Testis (tissue), 2 donors: ENCODE measurements around the gene B3GLCT.

Experiments
- CTCF ChIP-seq, 3 experiments: fragments of 450-650 bp in 2 of 3; fragments of 200-600 bp in 1 of 3; sonication (generic) in 1 of 3; IDR thresholded peaks; one replicate each; pipeline ENCODE4 v1.5.1; 2016 to 2019; ENCODE audit warnings: antibody characterized with exemption in 3 of 3, mild to moderate bottlenecking in 2 of 3, moderate library complexity in 1 of 3
- POLR2A ChIP-seq: fragments of 450-650 bp; IDR thresholded peaks from one replicate; pipeline ENCODE4 v1.6.1; 2017; ENCODE audit warnings: antibody characterized with exemption, mild to moderate bottlenecking, moderate library complexity

GRCh38 chr13:31223215-31223614 is 23.4 kb downstream of the B3GLCT start:
- TF ChIP-seq CTCF (IDR thresholded peaks at IDR 0.05) (no peak), POLR2A (no peak)
